WTC11 (cell line): Measurements from ENCODE around the gene HSF2BP. TPM values are rescaled to one million over a fixed set of nuclear protein-coding genes. Genes with fewer than 3 reads are reported as not detected.

Experiments
- ATAC-seq: fragments of 200-7000 bp; cut with Tn5 transposase; 2 replicates; pipeline ENCODE4 v1.10.0; 2021; ENCODE audit warnings: mild to moderate bottlenecking, moderate library complexity
- CTCF ChIA-PET: fragments of 300-600 bp; sonication (Branson Sonifier 250); formaldehyde crosslinking; loops from one replicate; lab custom pipeline; 2021; ENCODE audit warnings: antibody characterized with exemption; lab: Charles Lee
- POLR2A ChIA-PET: fragments of 350-600 bp; sonication (Branson Sonifier 250); formaldehyde crosslinking; loops from one replicate; lab custom pipeline; 2021; ENCODE audit warnings: antibody characterized with exemption; lab: Charles Lee
- DNase-seq: peaks from one replicate; pipeline ENCODE4 v3.0.0; 2021; ENCODE audit warnings: low spot score
- H3K27ac Mint-ChIP-seq: 2 replicates; pipeline ENCODE4 v1.8.0; 2021; ENCODE audit warnings: mixed read lengths
- H3K27me3 Mint-ChIP-seq: 2 replicates; pipeline ENCODE4 v1.8.0; 2021; ENCODE audit warnings: low read depth, mild to moderate bottlenecking, moderate library complexity, mixed read lengths
- H3K36me3 Mint-ChIP-seq: 2 replicates; pipeline ENCODE4 v1.8.0; 2021; ENCODE audit warnings: mixed read lengths
- H3K4me1 Mint-ChIP-seq: 2 replicates; pipeline ENCODE4 v1.8.0; 2022; ENCODE audit warnings: mixed read lengths
- H3K4me3 Mint-ChIP-seq: 2 replicates; pipeline ENCODE4 v1.8.0; 2021; ENCODE audit warnings: mild to moderate bottlenecking, moderate library complexity, mixed read lengths
- H3K9me3 Mint-ChIP-seq: 2 replicates; pipeline ENCODE4 v1.8.0; 2021; ENCODE audit warnings: mixed read lengths
- ATF3 ChIP-seq: sonication (generic); formaldehyde crosslinking; conservative IDR thresholded peaks from 2 replicates; pipeline ENCODE4 v1.8.1; 2022; ENCODE audit warnings: mild to moderate bottlenecking, missing genetic modification reagents
- ATF6 ChIP-seq: sonication (generic); formaldehyde crosslinking; IDR thresholded peaks from 2 replicates; pipeline ENCODE4 v1.8.1; 2023; ENCODE audit warnings: mild to moderate bottlenecking, missing genetic modification reagents
- ELF4 ChIP-seq: sonication (generic); formaldehyde crosslinking; IDR thresholded peaks from 2 replicates; pipeline ENCODE4 v1.8.1; 2022; ENCODE audit warnings: low read depth, mild to moderate bottlenecking, moderate library complexity, missing genetic modification reagents
- GABPB1 ChIP-seq: sonication (generic); formaldehyde crosslinking; IDR thresholded peaks from 2 replicates; pipeline ENCODE4 v1.8.1; 2023; ENCODE audit warnings: mild to moderate bottlenecking, missing genetic modification reagents
- GTF2I ChIP-seq: fragments of 250-450 bp; sonication (Bioruptor Pico); conservative IDR thresholded peaks from 2 replicates; pipeline ENCODE4 v1.4.0; 2021; ENCODE audit warnings: mild to moderate bottlenecking
- HMGXB4 ChIP-seq: sonication (generic); formaldehyde crosslinking; IDR thresholded peaks from 2 replicates; pipeline ENCODE4 v1.8.1; 2023; ENCODE audit warnings: mild to moderate bottlenecking, moderate library complexity, missing genetic modification reagents
- JAZF1 ChIP-seq: fragments of 250-450 bp; sonication (Bioruptor Pico); IDR thresholded peaks from 2 replicates; pipeline ENCODE4 v1.9.0; 2021; ENCODE audit warnings: moderate library complexity, mild to moderate bottlenecking, inconsistent platforms
- OVOL2 ChIP-seq: fragments of 250-450 bp; sonication (Bioruptor Pico); IDR thresholded peaks from 2 replicates; pipeline ENCODE4 v1.9.0; 2021; ENCODE audit warnings: mild to moderate bottlenecking, borderline replicate concordance
- SMAD4 ChIP-seq: sonication (generic); formaldehyde crosslinking; IDR thresholded peaks from 2 replicates; pipeline ENCODE4 v1.8.0; 2022; ENCODE audit warnings: mild to moderate bottlenecking, missing genetic modification reagents
- ZMAT4 ChIP-seq: fragments of 250-450 bp; sonication (Bioruptor Pico); IDR thresholded peaks from 2 replicates; pipeline ENCODE4 v1.9.0; 2021; ENCODE audit warnings: mild to moderate bottlenecking
- ZNF121 ChIP-seq: sonication (generic); formaldehyde crosslinking; IDR thresholded peaks from 2 replicates; pipeline ENCODE4 v1.8.0; 2023; ENCODE audit warnings: missing genetic modification reagents
- ZNF232 ChIP-seq: sonication (generic); formaldehyde crosslinking; IDR thresholded peaks from 2 replicates; pipeline ENCODE4 v1.8.0; 2022; ENCODE audit warnings: mild to moderate bottlenecking, missing genetic modification reagents
- ZNF396 ChIP-seq: fragments of 250-450 bp; sonication (Bioruptor Pico); IDR thresholded peaks from 2 replicates; pipeline ENCODE4 v1.8.0; 2021; ENCODE audit warnings: mild to moderate bottlenecking, moderate library complexity, borderline replicate concordance
- ZNF671 ChIP-seq: fragments of 250-450 bp; sonication (Bioruptor Pico); IDR thresholded peaks from 2 replicates; pipeline ENCODE4 v1.8.0; 2021; ENCODE audit warnings: mild to moderate bottlenecking
- total RNA-seq: library from RNA; stranded (reverse); gene quantifications from 3 replicates; pipeline ENCODE4 v1.2.3, GENCODE V29; 2021

The HSF2BP gene
- total RNA-seq, 1 experiment from 2014 or later = 1.1 TPM

- ChIA-PET POLR2A (no interaction called here), CTCF (no interaction called here)
- H3K27ac Mint-ChIP-seq = no peak overlapping the region
- no peak for TF ChIP-seq SMAD4
- TF ChIP-seq ZNF671 (CRISPR knock-in tag) = no peak
- no peak for TF ChIP-seq ZMAT4 (CRISPR knock-in tag)
- peak; percentile 97 for TF ChIP-seq GABPB1 (CRISPR knock-in tag)
- no peak for TF ChIP-seq HMGXB4 (CRISPR knock-in tag)
- H3K9me3 Mint-ChIP-seq = no peaks in the 10 kb centered on the region
- no peaks in the 10 kb centered on the region for H3K36me3 Mint-ChIP-seq
- DNase-seq (no peak), ATAC-seq (no peak)
- no peaks in the 10 kb centered on the region for H3K27me3 Mint-ChIP-seq
- 0 out of 2 replicates have a peak, but pooled peaks cover 3% of the 10 kb centered on the region for H3K4me1 Mint-ChIP-seq
- no peak overlapping the region for H3K4me3 Mint-ChIP-seq
Observed at GRCh38 chr21:43591571-43591970, 67.7 kb downstream of the HSF2BP start.

- H3K9me3 Mint-ChIP-seq = no peaks in the 10 kb centered on the region
- DNase-seq = no peak
- peaks cover 12% of the 10 kb centered on the region for H3K4me1 Mint-ChIP-seq
- no peak overlapping the region for H3K4me3 Mint-ChIP-seq
- no peaks in the 10 kb centered on the region for H3K27me3 Mint-ChIP-seq
- no peak for TF ChIP-seq GTF2I
- TF ChIP-seq GABPB1 (CRISPR knock-in tag) = peak; percentile 39
- TF ChIP-seq ZNF121 (CRISPR knock-in tag) = no peak
- TF ChIP-seq ZNF396 (CRISPR knock-in tag) = no peak
- no peak for TF ChIP-seq ATF3 (CRISPR knock-in tag)
- no peak for TF ChIP-seq ATF6 (CRISPR knock-in tag)
- no peak for TF ChIP-seq JAZF1 (CRISPR knock-in tag)
- ATAC-seq = no peak
- POLR2A ChIA-PET = no interaction called here
- no peaks in the 10 kb centered on the region for H3K36me3 Mint-ChIP-seq
- no peak overlapping the region for H3K27ac Mint-ChIP-seq
- CTCF ChIA-PET = no interaction called here
Observed at GRCh38 chr21:43590194-43590593, 69.1 kb downstream of the HSF2BP start.

GRCh38 chr21:43588957-43589356, 70.3 kb downstream of the HSF2BP start:
- Mint-ChIP-seq H3K36me3 (no peaks in the 10 kb centered on the region), H3K27me3 (no peaks in the 10 kb centered on the region), H3K4me3 (no peak overlapping the region), H3K4me1 (peaks cover 12% of the 10 kb centered on the region), H3K9me3 (no peaks in the 10 kb centered on the region), H3K27ac (no peak overlapping the region)
- ChIA-PET CTCF (no interaction called here), POLR2A (interaction anchor here (0.6 kb wide), 1 partner anchor 274 kb away, joined by 3 read pairs; no protein-coding TSS in a partner anchor)
- TF ChIP-seq ZNF232 (CRISPR knock-in tag) = no peak
- DNase-seq (no peak), ATAC-seq (no peak)

- peak; percentile 60; the same call in 1 of the 2 replicates for TF ChIP-seq GABPB1 (CRISPR knock-in tag)
- no peak for TF ChIP-seq ELF4 (CRISPR knock-in tag)
- no peak for TF ChIP-seq OVOL2 (CRISPR knock-in tag)
- H3K4me1 Mint-ChIP-seq = peaks cover 12% of the 10 kb centered on the region
- ChIA-PET POLR2A (no interaction called here), CTCF (interaction anchor here (1.0 kb wide), 1 partner anchor 25 kb away, joined by 4 read pairs; no protein-coding TSS in a partner anchor)
- H3K27me3 Mint-ChIP-seq = no peaks in the 10 kb centered on the region
- ATAC-seq (peak; percentile 79), DNase-seq (no peak)
- H3K9me3 Mint-ChIP-seq = no peaks in the 10 kb centered on the region
- peak overlapping the region; percentile 51 for H3K27ac Mint-ChIP-seq
- no peaks in the 10 kb centered on the region for H3K36me3 Mint-ChIP-seq
- H3K4me3 Mint-ChIP-seq = no peak overlapping the region
Observed at GRCh38 chr21:43585924-43586413, 73.3 kb downstream of the HSF2BP start.
